ENCODE measurements around the gene ZBTB7B.

Gene ZBTB7B

DNA sequence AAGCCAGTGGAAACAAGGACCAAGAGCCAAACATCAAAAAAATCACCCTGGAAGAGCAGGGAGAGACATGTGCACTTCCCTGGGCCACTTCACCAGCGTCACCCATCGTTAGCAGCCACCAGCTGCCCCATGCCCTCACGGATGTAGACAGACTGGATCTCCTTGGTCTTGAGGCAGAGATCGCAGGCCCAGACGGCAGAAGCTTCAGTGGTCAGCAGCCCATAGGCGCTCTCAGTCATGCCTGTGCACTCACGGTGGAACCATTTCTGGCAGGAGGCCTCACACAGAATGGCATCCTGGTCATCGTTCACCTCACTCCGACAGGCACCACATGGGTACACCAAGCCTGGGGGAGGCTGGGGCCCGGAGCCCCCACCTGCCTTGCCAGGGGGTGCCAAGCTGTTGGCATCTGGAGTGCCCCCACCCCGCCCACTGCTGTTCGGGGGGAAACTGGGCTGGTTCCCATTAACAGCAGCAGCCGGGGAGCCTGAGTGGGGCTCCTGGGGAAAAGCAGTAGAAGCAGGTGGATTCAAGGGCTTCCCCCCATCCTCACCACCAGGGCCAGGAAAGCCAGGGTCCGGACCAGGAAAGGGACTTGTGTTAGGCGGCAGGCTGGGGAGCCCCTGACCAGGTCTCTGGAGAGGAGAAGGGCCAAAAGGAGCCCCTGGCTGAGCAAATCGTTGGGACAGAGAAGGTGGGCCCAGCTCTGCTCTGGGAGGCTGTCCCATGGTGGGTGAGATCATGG lies 43.7 kb upstream of the ZBTB7B start:
- H2BK5ac ChIP-seq (ENCODE audit: low read length), result no peak overlapping the region
- no peak overlapping the region for H3K4me2 ChIP-seq (ENCODE audit: insufficient read depth, low read length, poor library complexity, severe bottlenecking)
- H3K9ac ChIP-seq (ENCODE audit: low read depth, low read length, poor library complexity), result no peak overlapping the region
- H2AFZ ChIP-seq (ENCODE audit: low read length), result no peak overlapping the region
- no peak for DNase-seq (ENCODE audit: low spot score)
- H4K91ac ChIP-seq (ENCODE audit: low read depth, low read length, poor library complexity), result no peak overlapping the region
- H3K36me3 ChIP-seq (replicated peaks in 1 of 2; ENCODE audit: control insufficient read depth in 2 of 2, insufficient read depth in 2 of 2, low read length in 2 of 2), result peaks cover 18 to 49% of the 10 kb centered on the region in 2 donors
- H3K4me1 ChIP-seq (ENCODE audit: control insufficient read depth in 2 of 2, insufficient read depth in 1 of 2, low read depth in 1 of 2, low read length in 2 of 2), result peaks cover 24 to 35% of the 10 kb centered on the region in 2 donors
- no peak overlapping the region for H3K27ac ChIP-seq (replicated peaks; ENCODE audit: low read length)
- H3K18ac ChIP-seq (ENCODE audit: low read length), result no peak overlapping the region
- H3K27me3 ChIP-seq (ENCODE audit: control insufficient read depth in 3 of 3, insufficient read depth in 3 of 3, low read depth in 1 of 3, low read length in 3 of 3), result no peaks in the 10 kb centered on the region
- no peak overlapping the region for H3K14ac ChIP-seq (ENCODE audit: low read length)
- H2BK15ac ChIP-seq (ENCODE audit: low read length), result no peak overlapping the region
- no peak overlapping the region for H2BK12ac ChIP-seq (ENCODE audit: low read length)
- H4K8ac ChIP-seq (ENCODE audit: low read depth, low read length), result no peak overlapping the region
- no peak overlapping the region for H3K4me3 ChIP-seq (ENCODE audit: low read length in 2 of 2)
- no peak overlapping the region for H2AK5ac ChIP-seq (ENCODE audit: low read depth, low read length)
- no peak overlapping the region for H3K23ac ChIP-seq (ENCODE audit: low read depth, low read length, poor library complexity)
- peaks cover 7% of the 10 kb centered on the region for H3K79me1 ChIP-seq (ENCODE audit: low read depth, low read length)
- H3K4ac ChIP-seq (ENCODE audit: low read length), result no peak overlapping the region
- no peaks in the 10 kb centered on the region for H3K9me3 ChIP-seq (replicated peaks in 1 of 2; ENCODE audit: control insufficient read depth in 2 of 2, insufficient read depth in 1 of 2, low read depth in 1 of 2, low read length in 2 of 2)
- H2BK120ac ChIP-seq (ENCODE audit: low read depth, low read length), result no peak overlapping the region
- no CpG with 5 or more reads among the region's 16 CpGs for WGBS, 2 donors (ENCODE audit: extremely low coverage in 2 of 2, insufficient read length in 2 of 2, insufficient replicate concordance in 1 of 2)

DNA sequence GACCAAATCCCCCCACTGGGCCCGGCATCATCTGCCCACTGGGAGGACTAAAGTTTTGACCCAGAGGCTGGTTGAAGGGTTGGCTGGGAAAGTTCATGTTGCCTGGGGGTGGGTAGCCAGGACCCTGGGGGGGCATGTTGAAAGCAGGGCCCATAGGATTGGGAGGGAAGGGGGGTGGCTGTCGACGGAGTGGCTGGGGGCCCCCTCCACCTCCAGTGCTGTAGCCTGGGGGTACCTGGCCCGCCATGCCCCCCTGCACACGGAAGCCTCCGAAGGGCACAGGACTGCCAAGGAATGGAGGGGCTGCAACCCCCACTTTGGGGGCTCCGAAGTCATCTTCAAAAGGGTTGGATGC lies 43.2 kb upstream of the ZBTB7B start:
- Histone ChIP-seq H3K23ac (ENCODE audit: low read depth, low read length, poor library complexity) (no peak overlapping the region), H3K36me3 (replicated peaks in 1 of 2; ENCODE audit: control insufficient read depth in 2 of 2, insufficient read depth in 2 of 2, low read length in 2 of 2) (peaks cover 19 to 54% of the 10 kb centered on the region in 2 donors), H3K4me2 (ENCODE audit: insufficient read depth, low read length, poor library complexity, severe bottlenecking) (no peak overlapping the region), H3K9ac (ENCODE audit: low read depth, low read length, poor library complexity) (no peak overlapping the region), H3K27me3 (ENCODE audit: control insufficient read depth in 3 of 3, insufficient read depth in 3 of 3, low read depth in 1 of 3, low read length in 3 of 3) (no peaks in the 10 kb centered on the region), H3K4me3 (ENCODE audit: low read length in 2 of 2) (no peak overlapping the region), H3K79me1 (ENCODE audit: low read depth, low read length) (peaks cover 7% of the 10 kb centered on the region), H2AFZ (ENCODE audit: low read length) (no peak overlapping the region), H2BK12ac (ENCODE audit: low read length) (no peak overlapping the region), H4K91ac (ENCODE audit: low read depth, low read length, poor library complexity) (no peak overlapping the region), H3K4ac (ENCODE audit: low read length) (no peak overlapping the region), H2AK5ac (ENCODE audit: low read depth, low read length) (no peak overlapping the region), H2BK5ac (ENCODE audit: low read length) (no peak overlapping the region), H2BK15ac (ENCODE audit: low read length) (no peak overlapping the region), H3K18ac (ENCODE audit: low read length) (no peak overlapping the region), H3K27ac (replicated peaks; ENCODE audit: low read length) (no peak overlapping the region), H3K9me3 (replicated peaks in 1 of 2; ENCODE audit: control insufficient read depth in 2 of 2, insufficient read depth in 1 of 2, low read depth in 1 of 2, low read length in 2 of 2) (no peaks in the 10 kb centered on the region), H4K8ac (ENCODE audit: low read depth, low read length) (no peak overlapping the region), H2BK120ac (ENCODE audit: low read depth, low read length) (no peak overlapping the region), H3K4me1 (ENCODE audit: control insufficient read depth in 2 of 2, insufficient read depth in 1 of 2, low read depth in 1 of 2, low read length in 2 of 2) (peaks cover 21 to 30% of the 10 kb centered on the region in 2 donors), H3K14ac (ENCODE audit: low read length) (no peak overlapping the region)
- WGBS, 2 donors (ENCODE audit: extremely low coverage in 2 of 2, insufficient read length in 2 of 2, insufficient replicate concordance in 1 of 2), result no CpG with 5 or more reads among the region's 7 CpGs
- DNase-seq (ENCODE audit: low spot score), result no peak

DNA sequence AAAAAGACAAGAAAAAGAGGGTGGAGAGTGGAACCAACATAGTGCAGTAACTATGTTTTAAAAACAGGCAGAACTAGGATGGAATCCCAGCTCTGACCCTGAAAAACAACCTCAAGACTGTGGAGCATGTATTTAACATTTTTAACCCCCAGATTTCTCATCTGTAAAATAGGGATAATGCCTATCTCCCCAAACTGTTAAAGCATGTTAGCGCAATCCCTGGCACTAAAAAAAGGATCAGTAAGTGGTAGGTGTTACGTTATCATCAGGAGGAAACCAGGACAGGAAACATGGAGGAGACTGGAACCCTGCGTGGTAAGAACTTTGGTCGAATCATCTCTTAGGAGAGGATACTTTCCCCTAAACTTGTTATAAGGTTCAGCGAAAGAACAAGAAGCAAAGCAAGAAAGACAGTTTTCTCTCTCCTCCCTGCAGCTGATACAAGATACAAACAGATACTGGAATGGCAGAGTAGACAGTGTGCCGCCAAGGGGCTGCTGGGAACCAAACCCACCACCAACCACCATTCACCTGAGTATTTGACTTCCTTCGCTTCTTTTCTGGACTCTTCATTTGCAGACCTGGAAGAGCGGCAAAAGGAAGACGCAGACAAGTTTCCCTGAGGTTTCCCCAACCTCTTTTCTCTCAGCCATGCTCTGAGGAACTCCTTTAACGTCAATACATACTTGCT lies 42.0 kb upstream of the ZBTB7B start:
- H2BK120ac ChIP-seq (ENCODE audit: low read depth, low read length), result no peak overlapping the region
- peaks cover 7% of the 10 kb centered on the region for H3K79me1 ChIP-seq (ENCODE audit: low read depth, low read length)
- no CpG with 5 or more reads among the region's 10 CpGs for WGBS, 2 donors (ENCODE audit: extremely low coverage in 2 of 2, insufficient read length in 2 of 2, insufficient replicate concordance in 1 of 2)
- no peaks in the 10 kb centered on the region for H3K27me3 ChIP-seq (ENCODE audit: control insufficient read depth in 3 of 3, insufficient read depth in 3 of 3, low read depth in 1 of 3, low read length in 3 of 3)
- no peak overlapping the region for H2BK15ac ChIP-seq (ENCODE audit: low read length)
- no peak overlapping the region for H2BK5ac ChIP-seq (ENCODE audit: low read length)
- no peak overlapping the region for H2AK5ac ChIP-seq (ENCODE audit: low read depth, low read length)
- H3K36me3 ChIP-seq (replicated peaks in 1 of 2; ENCODE audit: control insufficient read depth in 2 of 2, insufficient read depth in 2 of 2, low read length in 2 of 2), result peaks cover 27 to 65% of the 10 kb centered on the region in 2 donors
- no peak overlapping the region for H3K4ac ChIP-seq (ENCODE audit: low read length)
- no peak overlapping the region for H4K91ac ChIP-seq (ENCODE audit: low read depth, low read length, poor library complexity)
- no peak for DNase-seq (ENCODE audit: low spot score)
- peak overlapping the region; percentile 13 for H3K27ac ChIP-seq (replicated peaks; ENCODE audit: low read length)
- peak overlapping the region; percentile 89 to 99 for H3K4me3 ChIP-seq (ENCODE audit: low read length in 2 of 2)
- H3K4me2 ChIP-seq (ENCODE audit: insufficient read depth, low read length, poor library complexity, severe bottlenecking), result peak overlapping the region; percentile 50
- no peak overlapping the region for H3K14ac ChIP-seq (ENCODE audit: low read length)
- peak overlapping the region; percentile 39 for H3K9ac ChIP-seq (ENCODE audit: low read depth, low read length, poor library complexity)
- H3K23ac ChIP-seq (ENCODE audit: low read depth, low read length, poor library complexity), result no peak overlapping the region
- no peak overlapping the region for H4K8ac ChIP-seq (ENCODE audit: low read depth, low read length)
- H2AFZ ChIP-seq (ENCODE audit: low read length), result no peak overlapping the region
- no peaks in the 10 kb centered on the region for H3K9me3 ChIP-seq (replicated peaks in 1 of 2; ENCODE audit: control insufficient read depth in 2 of 2, insufficient read depth in 1 of 2, low read depth in 1 of 2, low read length in 2 of 2)
- H3K18ac ChIP-seq (ENCODE audit: low read length), result no peak overlapping the region
- no peak overlapping the region for H2BK12ac ChIP-seq (ENCODE audit: low read length)
- H3K4me1 ChIP-seq (ENCODE audit: control insufficient read depth in 2 of 2, insufficient read depth in 1 of 2, low read depth in 1 of 2, low read length in 2 of 2), result peaks cover 16 to 23% of the 10 kb centered on the region in 2 donors

Data from neuronal stem cell (in vitro differentiated cells).